HG02973 (cell line): ENCODE measurements around the gene EDA2R.

Source experiments
- ATAC-seq: cut with Tn5 transposase; IDR thresholded peaks from one replicate; pipeline ENCODE4 v1.9.1; 2021; ENCODE audit warnings: moderate library complexity; ENCODE audit not compliant: unreplicated experiment

EDA2R gene

GRCh38 chrX:66638591-66639500 lies at the start of gene EDA2R:
Gene EDA2R, minus strand, starts transcription at chrX:66639078. Its CDS starts 23,058 bp downstream, at chrX:66616020.
- ATAC-seq = peak; percentile 92

GRCh38 chrX:66684196-66684595 lies 45.3 kb upstream of the EDA2R start:
- no peak for ATAC-seq

- ATAC-seq = no peak
These were observed 41.6 kb upstream of the EDA2R start for GRCh38 chrX:66680451-66680850.

GRCh38 chrX:66677430-66677829 lies 38.6 kb upstream of the EDA2R start:
- no peak for ATAC-seq

- no peak for ATAC-seq
These were observed 38.1 kb upstream of the EDA2R start for GRCh38 chrX:66676990-66677389.

GRCh38 chrX:66676413-66676812 lies 37.5 kb upstream of the EDA2R start:
- ATAC-seq = no peak

- ATAC-seq = no peak
These were observed 36.7 kb upstream of the EDA2R start for GRCh38 chrX:66675541-66675940.

- no peak for ATAC-seq
These were observed 35.6 kb upstream of the EDA2R start for GRCh38 chrX:66674506-66674905.

GRCh38 chrX:66672106-66672505 lies 33.2 kb upstream of the EDA2R start:
- no peak for ATAC-seq

GRCh38 chrX:66654411-66654810 lies 15.5 kb upstream of the EDA2R start:
- ATAC-seq = no peak

GRCh38 chrX:66635360-66635759 lies 3.5 kb downstream of the EDA2R start:
- no peak for ATAC-seq

GRCh38 chrX:66634272-66634671 lies 4.6 kb downstream of the EDA2R start:
- ATAC-seq = no peak

GRCh38 chrX:66633541-66633940 lies 5.3 kb downstream of the EDA2R start:
- no peak for ATAC-seq

GRCh38 chrX:66632981-66633380 lies 5.9 kb downstream of the EDA2R start:
- ATAC-seq = no peak

- ATAC-seq = no peak
These were observed 6.4 kb downstream of the EDA2R start for GRCh38 chrX:66632473-66632872.

- no peak for ATAC-seq
These were observed 13.4 kb downstream of the EDA2R start for GRCh38 chrX:66625525-66625924.

GRCh38 chrX:66622209-66622608 lies 16.7 kb downstream of the EDA2R start:
- no peak for ATAC-seq

GRCh38 chrX:66616944-66617343 lies 21.9 kb downstream of the EDA2R start:
- ATAC-seq = no peak

- no peak for ATAC-seq
These were observed 36.4 kb downstream of the EDA2R start for GRCh38 chrX:66602381-66602938.

- no peak for ATAC-seq
These were observed 37.4 kb downstream of the EDA2R start for GRCh38 chrX:66601522-66601921.

- ATAC-seq = no peak
These were observed 59.7 kb downstream of the EDA2R start for GRCh38 chrX:66579219-66579618.

GRCh38 chrX:66553973-66554372 lies 84.9 kb downstream of the EDA2R start:
- no peak for ATAC-seq
